GM23338 (cell line): ENCODE measurements around the gene FHL1. TPM values are rescaled to one million over a fixed set of nuclear protein-coding genes. Genes with fewer than 3 reads are reported as not detected.

Experiments used
- ATAC-seq: fragments of 200-7000 bp; cut with Tn5 transposase; 3 replicates; pipeline ENCODE4 v1.9.1; 2020
- DNase-seq: peaks from one replicate; pipeline ENCODE4 v3.0.0-alpha.2; 2015; ENCODE audit warnings: low spot score
- H2AFZ ChIP-seq: fragments of 200-600 bp; sonication (generic); 2 replicates; pipeline ENCODE4 v1.8.0; 2016; ENCODE audit warnings: antibody characterized with exemption, mild to moderate bottlenecking, moderate library complexity
- H3F3A ChIP-seq: fragments of 200-600 bp; sonication (generic); replicated peaks from 2 replicates; pipeline ENCODE4 v1.8.0; 2017; ENCODE audit warnings: antibody characterized with exemption, mixed run types, low read depth
- H3K27ac ChIP-seq: fragments of 200-600 bp; sonication (generic); 2 replicates; pipeline ENCODE4 v1.6.1; 2016; ENCODE audit warnings: low read depth
- H3K27me3 ChIP-seq: fragments of 200-600 bp; sonication (generic); 2 replicates; pipeline ENCODE4 v1.8.0; 2016; ENCODE audit warnings: mild to moderate bottlenecking, mixed run types, moderate library complexity; ENCODE audit not compliant: insufficient read depth
- H3K36me3 ChIP-seq: fragments of 200-600 bp; sonication (generic); 2 replicates; pipeline ENCODE4 v1.8.0; 2016; ENCODE audit warnings: mild to moderate bottlenecking; ENCODE audit not compliant: insufficient read depth
- H3K4me1 ChIP-seq: fragments of 200-600 bp; sonication (generic); 2 replicates; pipeline ENCODE4 v1.8.0; 2016; ENCODE audit warnings: mild to moderate bottlenecking, moderate library complexity; ENCODE audit not compliant: insufficient read depth
- H3K4me2 ChIP-seq: fragments of 200-600 bp; sonication (generic); 2 replicates; pipeline ENCODE4 v1.7.1; 2017; ENCODE audit warnings: mixed run types
- H3K4me3 ChIP-seq: fragments of 200-600 bp; sonication (generic); 2 replicates; pipeline ENCODE4 v1.6.1; 2016; ENCODE audit warnings: mixed run types
- H3K79me2 ChIP-seq: fragments of 200-600 bp; sonication (generic); replicated peaks from 2 replicates; pipeline ENCODE4 v1.8.0; 2017; ENCODE audit warnings: mild to moderate bottlenecking; ENCODE audit not compliant: insufficient read depth
- H3K9me2 ChIP-seq: fragments of 200-600 bp; sonication (generic); 2 replicates; pipeline ENCODE4 v1.8.0; 2017; ENCODE audit not compliant: insufficient read depth
- H4K20me1 ChIP-seq: fragments of 200-600 bp; sonication (generic); replicated peaks from 2 replicates; pipeline ENCODE4 v1.8.0; 2017; ENCODE audit warnings: mild to moderate bottlenecking; ENCODE audit not compliant: insufficient read depth
- H3K27ac Mint-ChIP-seq: 2 replicates; pipeline ENCODE4 v1.8.0; 2020; ENCODE audit warnings: inconsistent platforms, mild to moderate bottlenecking, moderate library complexity, mixed read lengths
- H3K27me3 Mint-ChIP-seq: 3 replicates; pipeline ENCODE4 v1.8.0; 2022; ENCODE audit warnings: low read depth, mild to moderate bottlenecking, moderate library complexity, mixed read lengths, inconsistent platforms; ENCODE audit not compliant: insufficient read depth, poor library complexity
- H3K36me3 Mint-ChIP-seq: 3 replicates; pipeline ENCODE4 v1.8.0; 2021; ENCODE audit warnings: low read depth, mild to moderate bottlenecking, inconsistent platforms, moderate library complexity, mixed read lengths
- H3K4me1 Mint-ChIP-seq: 3 replicates; pipeline ENCODE4 v1.8.0; 2020; ENCODE audit warnings: mild to moderate bottlenecking, inconsistent platforms, mixed read lengths
- H3K4me3 Mint-ChIP-seq: 3 replicates; pipeline ENCODE4 v1.8.0; 2021; ENCODE audit warnings: moderate library complexity, mild to moderate bottlenecking, inconsistent platforms, mixed read lengths
- H3K9me3 Mint-ChIP-seq: 3 replicates; pipeline ENCODE4 v1.8.0; 2020; ENCODE audit warnings: moderate library complexity, mild to moderate bottlenecking, inconsistent platforms, mixed read lengths
- CREB1 ChIP-seq: fragments of 250-450 bp; sonication (Bioruptor Pico); IDR thresholded peaks from 2 replicates; pipeline ENCODE4 v1.5.0; 2020; ENCODE audit warnings: low read depth, mild to moderate bottlenecking, moderate library complexity
- NANOG ChIP-seq: IDR thresholded peaks from 2 replicates; pipeline ENCODE4 v1.6.1; 2016; ENCODE audit warnings: antibody characterized with exemption, borderline replicate concordance
- REST ChIP-seq: IDR thresholded peaks from one replicate; pipeline ENCODE4 v1.6.1; 2018; ENCODE audit warnings: antibody characterized with exemption; ENCODE audit not compliant: unreplicated experiment
- STAT1 ChIP-seq: IDR thresholded peaks from one replicate; pipeline ENCODE4 v1.6.1; 2016; ENCODE audit warnings: antibody characterized with exemption; ENCODE audit not compliant: unreplicated experiment
- ZNF114 ChIP-seq: fragments of 250-450 bp; sonication (Bioruptor Pico); IDR thresholded peaks from 2 replicates; pipeline ENCODE4 v1.5.0; 2020; ENCODE audit warnings: mild to moderate bottlenecking, moderate library complexity
- ZNF331 ChIP-seq: fragments of 250-450 bp; sonication (Bioruptor Pico); IDR thresholded peaks from 2 replicates; pipeline ENCODE4 v1.5.0; 2020; ENCODE audit warnings: low read depth, mild to moderate bottlenecking, moderate library complexity
- polyA plus RNA-seq: library from polyadenylated mRNA; unstranded; fragments of >200 nt; fragmentation: Nextera tagmentation; extraction: Ambion mirVana; gene quantifications from 2 replicates; pipeline ENCODE4 v1.2.1, GENCODE V29; 2016
- total RNA-seq: library from RNA; depleted of rRNA; stranded (reverse); fragments of >200 nt; shearing (Covaris generic); gene quantifications from 2 replicates; pipeline ENCODE4 v1.2.3, GENCODE V29; 2014
- TF ChIP-seq, protein P1 (sequence below): fragments of 250-450 bp; sonication (Bioruptor Pico); IDR thresholded peaks from 2 replicates; pipeline ENCODE4 v1.5.0; 2020; ENCODE audit warnings: mild to moderate bottlenecking, moderate library complexity
- TF ChIP-seq, protein P2 (sequence below): IDR thresholded peaks from 2 replicates; pipeline ENCODE4 v1.6.1; 2016; ENCODE audit warnings: antibody characterized with exemption

Gene FHL1
- total and polyA plus RNA-seq, 2 experiments from 2014 or later: 47.9 to 60.4 TPM

DNA sequence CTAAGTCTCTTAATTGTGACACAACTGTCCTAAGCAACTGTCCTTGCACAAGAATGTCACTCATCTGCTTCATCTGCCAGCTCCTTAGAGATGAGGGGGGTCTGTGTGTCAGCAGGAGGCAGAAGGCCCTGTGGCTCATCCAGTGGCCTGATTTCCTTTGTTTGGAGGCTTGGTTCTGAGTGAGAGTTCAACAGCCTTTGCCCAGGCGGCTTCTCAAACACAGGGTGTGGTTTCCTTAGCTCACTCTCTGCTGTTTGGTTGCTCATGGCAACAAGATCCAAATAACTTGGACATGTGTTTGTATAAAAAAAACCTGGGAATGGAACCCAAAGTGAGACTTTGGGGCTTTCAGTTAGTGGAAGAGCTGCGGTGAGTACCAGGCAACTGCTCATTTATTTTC lies 57.2 kb downstream of the FHL1 start (continued):
- TF ChIP-seq, protein P1, sequence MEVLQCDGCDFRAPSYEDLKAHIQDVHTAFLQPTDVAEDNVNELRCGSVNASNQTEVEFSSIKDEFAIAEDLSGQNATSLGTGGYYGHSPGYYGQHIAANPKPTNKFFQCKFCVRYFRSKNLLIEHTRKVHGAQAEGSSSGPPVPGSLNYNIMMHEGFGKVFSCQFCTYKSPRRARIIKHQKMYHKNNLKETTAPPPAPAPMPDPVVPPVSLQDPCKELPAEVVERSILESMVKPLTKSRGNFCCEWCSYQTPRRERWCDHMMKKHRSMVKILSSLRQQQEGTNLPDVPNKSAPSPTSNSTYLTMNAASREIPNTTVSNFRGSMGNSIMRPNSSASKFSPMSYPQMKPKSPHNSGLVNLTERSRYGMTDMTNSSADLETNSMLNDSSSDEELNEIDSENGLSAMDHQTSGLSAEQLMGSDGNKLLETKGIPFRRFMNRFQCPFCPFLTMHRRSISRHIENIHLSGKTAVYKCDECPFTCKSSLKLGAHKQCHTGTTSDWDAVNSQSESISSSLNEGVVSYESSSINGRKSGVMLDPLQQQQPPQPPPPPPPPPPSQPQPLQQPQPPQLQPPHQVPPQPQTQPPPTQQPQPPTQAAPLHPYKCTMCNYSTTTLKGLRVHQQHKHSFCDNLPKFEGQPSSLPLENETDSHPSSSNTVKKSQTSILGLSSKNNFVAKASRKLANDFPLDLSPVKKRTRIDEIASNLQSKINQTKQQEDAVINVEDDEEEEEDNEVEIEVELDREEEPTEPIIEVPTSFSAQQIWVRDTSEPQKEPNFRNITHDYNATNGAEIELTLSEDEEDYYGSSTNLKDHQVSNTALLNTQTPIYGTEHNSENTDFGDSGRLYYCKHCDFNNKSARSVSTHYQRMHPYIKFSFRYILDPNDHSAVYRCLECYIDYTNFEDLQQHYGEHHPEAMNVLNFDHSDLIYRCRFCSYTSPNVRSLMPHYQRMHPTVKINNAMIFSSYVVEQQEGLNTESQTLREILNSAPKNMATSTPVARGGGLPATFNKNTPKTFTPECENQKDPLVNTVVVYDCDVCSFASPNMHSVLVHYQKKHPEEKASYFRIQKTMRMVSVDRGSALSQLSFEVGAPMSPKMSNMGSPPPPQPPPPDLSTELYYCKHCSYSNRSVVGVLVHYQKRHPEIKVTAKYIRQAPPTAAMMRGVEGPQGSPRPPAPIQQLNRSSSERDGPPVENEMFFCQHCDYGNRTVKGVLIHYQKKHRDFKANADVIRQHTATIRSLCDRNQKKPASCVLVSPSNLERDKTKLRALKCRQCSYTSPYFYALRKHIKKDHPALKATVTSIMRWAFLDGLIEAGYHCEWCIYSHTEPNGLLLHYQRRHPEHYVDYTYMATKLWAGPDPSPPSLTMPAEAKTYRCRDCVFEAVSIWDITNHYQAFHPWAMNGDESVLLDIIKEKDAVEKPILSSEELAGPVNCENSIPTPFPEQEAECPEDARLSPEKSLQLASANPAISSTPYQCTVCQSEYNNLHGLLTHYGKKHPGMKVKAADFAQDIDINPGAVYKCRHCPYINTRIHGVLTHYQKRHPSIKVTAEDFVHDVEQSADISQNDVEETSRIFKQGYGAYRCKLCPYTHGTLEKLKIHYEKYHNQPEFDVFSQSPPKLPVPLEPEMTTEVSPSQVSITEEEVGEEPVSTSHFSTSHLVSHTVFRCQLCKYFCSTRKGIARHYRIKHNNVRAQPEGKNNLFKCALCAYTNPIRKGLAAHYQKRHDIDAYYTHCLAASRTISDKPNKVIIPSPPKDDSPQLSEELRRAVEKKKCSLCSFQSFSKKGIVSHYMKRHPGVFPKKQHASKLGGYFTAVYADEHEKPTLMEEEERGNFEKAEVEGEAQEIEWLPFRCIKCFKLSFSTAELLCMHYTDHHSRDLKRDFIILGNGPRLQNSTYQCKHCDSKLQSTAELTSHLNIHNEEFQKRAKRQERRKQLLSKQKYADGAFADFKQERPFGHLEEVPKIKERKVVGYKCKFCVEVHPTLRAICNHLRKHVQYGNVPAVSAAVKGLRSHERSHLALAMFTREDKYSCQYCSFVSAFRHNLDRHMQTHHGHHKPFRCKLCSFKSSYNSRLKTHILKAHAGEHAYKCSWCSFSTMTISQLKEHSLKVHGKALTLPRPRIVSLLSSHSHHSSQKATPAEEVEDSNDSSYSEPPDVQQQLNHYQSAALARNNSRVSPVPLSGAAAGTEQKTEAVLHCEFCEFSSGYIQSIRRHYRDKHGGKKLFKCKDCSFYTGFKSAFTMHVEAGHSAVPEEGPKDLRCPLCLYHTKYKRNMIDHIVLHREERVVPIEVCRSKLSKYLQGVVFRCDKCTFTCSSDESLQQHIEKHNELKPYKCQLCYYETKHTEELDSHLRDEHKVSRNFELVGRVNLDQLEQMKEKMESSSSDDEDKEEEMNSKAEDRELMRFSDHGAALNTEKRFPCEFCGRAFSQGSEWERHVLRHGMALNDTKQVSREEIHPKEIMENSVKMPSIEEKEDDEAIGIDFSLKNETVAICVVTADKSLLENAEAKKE (CRISPR knock-in tag): no peak
- TF ChIP-seq ZNF114 (CRISPR knock-in tag) (no peak), ZNF331 (CRISPR knock-in tag) (no peak), CREB1 (CRISPR knock-in tag) (no peak), NANOG (no peak), STAT1 (no peak)
- TF ChIP-seq, protein P2, sequence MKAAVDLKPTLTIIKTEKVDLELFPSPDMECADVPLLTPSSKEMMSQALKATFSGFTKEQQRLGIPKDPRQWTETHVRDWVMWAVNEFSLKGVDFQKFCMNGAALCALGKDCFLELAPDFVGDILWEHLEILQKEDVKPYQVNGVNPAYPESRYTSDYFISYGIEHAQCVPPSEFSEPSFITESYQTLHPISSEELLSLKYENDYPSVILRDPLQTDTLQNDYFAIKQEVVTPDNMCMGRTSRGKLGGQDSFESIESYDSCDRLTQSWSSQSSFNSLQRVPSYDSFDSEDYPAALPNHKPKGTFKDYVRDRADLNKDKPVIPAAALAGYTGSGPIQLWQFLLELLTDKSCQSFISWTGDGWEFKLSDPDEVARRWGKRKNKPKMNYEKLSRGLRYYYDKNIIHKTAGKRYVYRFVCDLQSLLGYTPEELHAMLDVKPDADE: no peak

- H3K27me3 ChIP-seq: no peaks in the 10 kb centered on the region
- H3K4me3 ChIP-seq: no peak overlapping the region
- H3K4me3 Mint-ChIP-seq: no peak overlapping the region
- no peaks in the 10 kb centered on the region; the same call in 1 of the 3 replicates for H3K36me3 Mint-ChIP-seq
- H3K27ac Mint-ChIP-seq: no peak overlapping the region
- ATAC-seq: peak; percentile 44
- no peaks in the 10 kb centered on the region for H3K9me2 ChIP-seq
- H2AFZ ChIP-seq: no peak overlapping the region
- H3K4me1 Mint-ChIP-seq: peaks cover 22% of the 10 kb centered on the region
- peak; percentile 13 for DNase-seq
- no peaks in the 10 kb centered on the region for H3F3A ChIP-seq
- H3K36me3 ChIP-seq: no peaks in the 10 kb centered on the region
- H3K27ac ChIP-seq: no peak overlapping the region
- H3K4me2 ChIP-seq: no peak overlapping the region
- no peaks in the 10 kb centered on the region for H4K20me1 ChIP-seq
- H3K4me1 ChIP-seq: peaks cover 3% of the 10 kb centered on the region; the same call in 1 of the 2 replicates
- H3K9me3 Mint-ChIP-seq: no peaks in the 10 kb centered on the region
- peaks cover 1% of the 10 kb centered on the region for H3K27me3 Mint-ChIP-seq
- H3K79me2 ChIP-seq: no peaks in the 10 kb centered on the region
- TF ChIP-seq REST (no peak), NANOG (no peak)
These were observed 58.6 kb downstream of the FHL1 start for GRCh38 chrX:136205882-136206380.
